ENCODE measurements around the gene JPH2.

Gene JPH2

DNA sequence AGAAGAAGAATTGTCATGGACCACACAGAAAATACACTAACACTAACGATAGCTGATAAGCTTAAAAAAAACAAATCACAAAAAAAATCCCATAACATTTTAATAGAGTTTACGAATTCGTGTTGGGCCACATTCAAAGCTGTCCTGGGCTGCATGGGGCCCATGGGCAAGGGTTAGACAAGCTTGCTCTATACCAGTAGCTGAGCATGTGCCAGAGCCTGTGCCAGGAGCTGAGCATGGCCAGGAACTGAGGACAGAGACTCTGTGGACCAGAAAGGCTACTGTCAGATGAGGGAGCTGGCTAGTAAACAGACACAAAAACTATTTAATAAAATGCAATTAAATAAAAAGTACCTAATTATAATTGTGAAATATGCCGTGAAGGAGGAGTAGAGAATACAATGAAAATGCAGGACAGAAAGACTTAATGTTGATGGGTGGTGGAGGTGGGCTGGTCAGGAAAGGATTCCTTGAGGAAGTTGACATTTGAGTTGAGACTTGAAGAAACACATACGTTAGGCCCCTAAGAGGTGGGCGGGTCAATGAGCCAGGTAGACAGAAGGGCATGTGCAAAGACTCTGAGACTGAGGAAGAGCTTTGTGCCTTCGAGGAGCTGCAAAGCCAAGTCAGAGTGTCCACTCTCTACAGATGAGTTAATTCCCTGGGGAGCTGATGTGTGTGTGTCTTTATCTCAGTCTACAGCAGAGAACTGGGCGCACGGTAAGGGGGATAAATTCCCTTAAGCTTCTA is 66.1 kb downstream of the JPH2 start:
- no peak for DNase-seq

- DNase-seq, result no peak
Observed at GRCh38 chr20:44118185-44119033, 68.6 kb downstream of the JPH2 start.

GRCh38 chr20:44117296-44118184 is 69.4 kb downstream of the JPH2 start:
- no peak for DNase-seq

- DNase-seq, result no peak
Observed at GRCh38 chr20:44115762-44116644, 71.0 kb downstream of the JPH2 start.

GRCh38 chr20:44115181-44115580 is 71.8 kb downstream of the JPH2 start:
- no peak for DNase-seq

GRCh38 chr20:44113618-44114376 is 73.2 kb downstream of the JPH2 start:
- no peak for DNase-seq

GRCh38 chr20:44112889-44113617 is 73.9 kb downstream of the JPH2 start:
- no peak for DNase-seq

GRCh38 chr20:44112456-44112855 is 74.5 kb downstream of the JPH2 start:
- DNase-seq, result no peak

DNA sequence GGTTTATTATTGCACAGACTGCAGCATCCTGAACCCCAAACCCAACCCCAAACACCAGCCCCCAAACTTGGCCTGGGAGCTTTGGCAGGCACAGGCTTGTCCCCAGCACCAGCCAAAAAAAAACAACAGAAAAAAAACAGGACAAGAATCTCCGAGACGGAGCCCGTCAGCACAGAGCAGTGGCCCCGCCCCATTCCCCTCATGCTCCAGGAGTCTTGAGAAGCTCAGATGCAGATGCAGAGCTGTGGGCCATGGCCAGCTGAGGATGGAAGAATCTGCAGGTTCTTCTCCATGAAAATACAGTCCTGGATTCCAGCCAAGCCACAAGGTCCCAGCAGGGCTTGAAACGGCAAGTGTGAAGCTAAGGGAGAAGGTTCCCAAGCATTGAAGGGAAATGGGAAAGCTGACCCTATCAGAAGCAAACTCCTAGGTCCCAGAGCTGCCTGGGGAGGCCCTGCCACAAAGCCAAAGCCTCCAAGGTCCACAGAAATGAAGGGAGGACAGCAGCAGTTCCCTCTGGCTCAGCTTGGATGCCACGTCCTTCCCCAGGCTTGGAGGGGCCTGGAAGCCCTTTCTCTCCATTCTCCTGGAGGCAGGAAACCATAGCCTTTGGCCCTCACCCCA is 75.2 kb downstream of the JPH2 start:
- DNase-seq, result no peak

DNA sequence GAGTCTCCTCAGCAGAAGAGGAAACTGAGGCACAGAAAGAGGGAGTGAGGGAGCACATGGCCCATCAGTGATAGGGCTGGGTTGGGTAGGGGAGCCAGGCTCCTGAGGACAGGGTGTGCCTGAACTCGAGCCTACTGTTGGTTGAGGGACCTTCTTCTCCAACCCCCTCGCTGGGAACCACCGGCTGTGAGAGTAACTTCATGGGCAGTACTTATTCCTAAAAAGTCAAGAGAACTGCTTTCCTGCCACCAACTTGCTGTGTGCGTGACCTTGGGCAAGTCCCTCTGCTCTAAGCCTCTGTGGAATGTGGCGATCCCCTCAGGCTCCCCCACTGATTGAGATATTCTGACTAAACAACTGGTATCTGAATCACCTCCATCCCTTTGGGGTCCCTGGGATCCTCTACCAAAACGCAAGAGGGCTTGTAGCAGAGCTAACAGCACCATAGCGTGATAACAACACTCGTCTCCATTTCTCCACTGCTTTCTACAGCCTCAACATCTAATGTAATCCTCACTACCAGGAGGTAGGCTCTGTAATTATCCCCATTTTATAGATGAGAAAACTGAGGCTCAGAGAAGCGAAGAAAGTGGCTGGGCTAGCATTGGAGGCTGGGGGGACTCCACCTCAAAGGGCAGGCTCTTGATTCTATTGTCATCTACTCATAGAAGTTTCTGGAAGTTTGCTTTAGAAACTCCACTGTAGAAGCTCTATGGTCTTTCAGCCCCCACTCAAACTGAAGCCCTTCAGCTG is 76.0 kb downstream of the JPH2 start:
- no peak for DNase-seq

DNA sequence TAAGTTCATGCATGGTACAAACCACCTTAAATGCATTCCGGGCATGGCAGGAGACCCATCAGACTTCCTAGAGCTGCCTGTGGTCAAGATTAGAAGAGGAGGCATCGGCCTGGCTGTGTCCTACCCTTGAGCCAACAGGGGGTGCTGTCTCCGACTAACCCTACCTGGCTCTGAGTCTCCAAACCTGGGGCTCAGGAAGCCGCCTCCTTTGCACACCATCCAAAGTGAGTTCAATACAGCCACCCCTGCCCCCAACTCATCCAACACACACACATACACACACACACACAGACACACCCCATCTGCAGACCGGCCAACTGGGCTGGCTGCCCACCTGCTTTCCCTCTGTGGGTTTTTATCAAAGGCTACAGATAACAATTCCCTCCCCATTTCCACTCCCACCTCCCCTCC is 77.0 kb downstream of the JPH2 start:
- no peak for DNase-seq

- no peak for DNase-seq
Observed at GRCh38 chr20:44106615-44107014, 80.4 kb downstream of the JPH2 start.

GRCh38 chr20:44104798-44105517 is 82.0 kb downstream of the JPH2 start:
- DNase-seq, result peak; percentile 73

- DNase-seq, result no peak
Observed at GRCh38 chr20:44102582-44102981, 84.4 kb downstream of the JPH2 start.

- DNase-seq, result no peak
Observed at GRCh38 chr20:44099832-44100231, 87.2 kb downstream of the JPH2 start.

- no peak for DNase-seq
Observed at GRCh38 chr20:44098657-44099056, 88.3 kb downstream of the JPH2 start.

DNA sequence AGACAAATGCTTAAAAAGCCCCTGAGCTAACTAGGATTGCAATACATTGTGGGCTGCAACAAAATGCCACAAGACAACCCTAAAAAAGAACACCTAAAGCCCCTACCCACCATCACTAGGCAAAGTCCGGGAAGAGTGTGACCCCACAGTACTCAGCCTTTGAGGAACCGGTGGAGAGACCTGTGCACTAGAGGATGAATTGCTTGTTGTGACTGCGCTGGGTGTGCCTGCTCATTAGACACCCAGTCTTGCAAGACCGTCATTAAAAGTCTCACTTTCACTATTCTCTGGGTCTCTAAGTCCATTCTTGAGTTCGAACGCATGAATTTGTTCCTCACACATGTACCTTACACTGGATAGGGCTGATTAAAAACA is 88.7 kb downstream of the JPH2 start:
- DNase-seq, result no peak

- no peak for DNase-seq
Observed at GRCh38 chr20:44097521-44098255, 89.3 kb downstream of the JPH2 start.

Data from NCI-H1105 (cell line).